A673 (cell line): ENCODE measurements around the gene SLC30A1.

Experiments used
- EZH2 ChIP-seq: fragments of 200-600 bp; sonication (generic); IDR thresholded peaks from 2 replicates; pipeline ENCODE4 v1.6.1; 2017; ENCODE audit warnings: borderline replicate concordance, low read depth, mild to moderate bottlenecking, mixed read lengths, antibody characterized with exemption, low read length; ENCODE audit not compliant: poor library complexity, severe bottlenecking
- TF ChIP-seq, protein P1 (sequence below): fragments of 300-800, 200-600 bp; sonication (generic); conservative IDR thresholded peaks from 2 replicates; pipeline ENCODE4 v1.5.1; 2017; ENCODE audit warnings: low read depth, mild to moderate bottlenecking, antibody characterized with exemption, low read length, moderate library complexity, mixed read lengths

DNA sequence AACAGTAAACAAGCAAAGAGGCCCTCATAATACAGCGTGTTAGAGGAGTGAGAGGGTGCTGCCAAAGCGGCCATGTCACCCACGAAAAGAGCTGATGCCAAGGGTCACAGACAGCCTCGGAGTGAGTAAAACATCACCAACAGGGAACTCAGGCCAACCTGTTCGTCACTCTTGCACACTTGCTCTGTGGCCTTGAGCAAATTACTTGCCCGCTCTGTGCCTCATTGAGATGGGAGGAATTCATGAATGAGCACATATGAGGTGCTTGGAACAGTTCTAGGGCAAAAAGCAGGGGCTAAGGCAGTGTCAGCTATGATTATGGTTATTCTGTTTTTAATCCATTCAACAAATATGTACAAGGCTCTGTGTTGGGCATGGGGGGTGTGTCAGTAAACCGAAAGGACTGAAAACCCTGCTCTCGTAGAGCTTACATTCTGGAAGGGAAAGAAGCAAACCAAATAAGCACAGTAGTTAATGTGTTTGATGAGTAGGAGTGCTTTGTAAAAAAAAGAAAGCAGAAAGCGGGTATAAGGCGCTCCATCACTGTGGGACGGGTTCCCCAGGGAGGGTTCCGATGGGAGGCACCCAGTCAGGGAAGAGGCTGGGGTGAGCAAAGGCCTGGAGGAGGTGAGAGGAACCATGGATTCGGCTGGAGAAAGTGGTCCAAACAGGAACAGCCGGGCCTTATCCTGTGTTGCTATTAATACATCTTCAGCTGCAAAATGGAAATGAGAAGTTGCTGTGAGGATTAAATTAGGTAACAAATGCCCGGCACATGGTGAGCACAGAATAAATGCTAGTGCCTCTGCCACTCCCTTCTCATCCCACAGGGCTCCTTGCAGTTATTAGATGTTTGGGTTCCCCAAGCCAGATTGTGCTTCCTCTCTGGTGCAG, 47.5 kb downstream of the SLC30A1 start:
- TF ChIP-seq, protein P1, sequence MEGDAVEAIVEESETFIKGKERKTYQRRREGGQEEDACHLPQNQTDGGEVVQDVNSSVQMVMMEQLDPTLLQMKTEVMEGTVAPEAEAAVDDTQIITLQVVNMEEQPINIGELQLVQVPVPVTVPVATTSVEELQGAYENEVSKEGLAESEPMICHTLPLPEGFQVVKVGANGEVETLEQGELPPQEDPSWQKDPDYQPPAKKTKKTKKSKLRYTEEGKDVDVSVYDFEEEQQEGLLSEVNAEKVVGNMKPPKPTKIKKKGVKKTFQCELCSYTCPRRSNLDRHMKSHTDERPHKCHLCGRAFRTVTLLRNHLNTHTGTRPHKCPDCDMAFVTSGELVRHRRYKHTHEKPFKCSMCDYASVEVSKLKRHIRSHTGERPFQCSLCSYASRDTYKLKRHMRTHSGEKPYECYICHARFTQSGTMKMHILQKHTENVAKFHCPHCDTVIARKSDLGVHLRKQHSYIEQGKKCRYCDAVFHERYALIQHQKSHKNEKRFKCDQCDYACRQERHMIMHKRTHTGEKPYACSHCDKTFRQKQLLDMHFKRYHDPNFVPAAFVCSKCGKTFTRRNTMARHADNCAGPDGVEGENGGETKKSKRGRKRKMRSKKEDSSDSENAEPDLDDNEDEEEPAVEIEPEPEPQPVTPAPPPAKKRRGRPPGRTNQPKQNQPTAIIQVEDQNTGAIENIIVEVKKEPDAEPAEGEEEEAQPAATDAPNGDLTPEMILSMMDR = no peak
- no peak for TF ChIP-seq EZH2
